ENCODE data around the gene ANXA6. TPM values are rescaled to one million over a fixed set of nuclear protein-coding genes. Genes with fewer than 3 reads are reported as not detected.

Gene ANXA6
- total and polyA plus RNA-seq, 2 donors (not counting 1 experiment from before 2014, with no cell fraction given) = 136 to 300 TPM

DNA sequence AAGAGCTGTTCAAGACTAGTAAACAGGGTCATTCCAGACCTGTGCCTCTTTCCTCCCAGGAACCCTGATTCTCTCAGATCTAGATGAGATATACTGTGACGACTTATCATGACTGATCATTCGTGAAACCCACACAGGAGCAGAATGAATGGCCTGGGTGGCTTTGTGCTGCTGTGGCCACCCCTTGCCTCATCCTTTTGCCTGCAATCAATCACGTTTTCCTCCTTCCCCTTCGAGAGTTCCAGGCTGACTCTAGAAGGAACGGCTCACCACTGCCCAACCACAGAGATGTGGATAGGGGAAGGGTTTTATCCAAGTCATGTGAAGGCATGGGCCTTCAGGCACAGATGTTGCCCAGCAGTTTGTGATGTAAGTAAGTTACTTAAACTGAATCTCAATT, 5.8 kb downstream of the ANXA6 start:
- H3K36me3 ChIP-seq (replicated peaks in 1 of 2; ENCODE audit: control extremely low read depth in 1 of 2, control insufficient read depth in 1 of 2, extremely low read depth in 1 of 2, insufficient read depth in 2 of 2, low read length in 1 of 2) = peaks cover 1 to 59% of the 10 kb centered on the region in 2 experiments
- Mint-ChIP-seq H3K27ac (peak overlapping the region; percentile 93), H3K27me3 (no peaks in the 10 kb centered on the region), H3K4me3 (peak overlapping the region; percentile 69), H3K4me1 (peaks cover 97% of the 10 kb centered on the region), H3K9me3 (ENCODE audit: insufficient read depth) (no peaks in the 10 kb centered on the region)
- H3K79me2 ChIP-seq (ENCODE audit: control insufficient read depth, insufficient read depth, low read length) = peaks cover 100% of the 10 kb centered on the region
- peak overlapping the region; percentile 74 to 91 for H3K27ac ChIP-seq (ENCODE audit: low read length in 2 of 2)
- DNase-seq = peak; percentile 39
- peaks cover 23% of the 10 kb centered on the region for H4K20me1 ChIP-seq (ENCODE audit: control insufficient read depth, insufficient read depth, low read length, poor library complexity, severe bottlenecking)
- no peaks in the 10 kb centered on the region for H3K27me3 ChIP-seq (replicated peaks in 1 of 4; ENCODE audit: control extremely low read depth in 1 of 4, control insufficient read depth in 3 of 4, insufficient read depth in 4 of 4, low read length in 3 of 4)
- ChIA-PET CTCF (interaction anchor here (2.1 to 46.2 kb wide), 2 partner anchors 13 to 24 kb away, joined by 10 to 1701 read pairs; no protein-coding TSS in a partner anchor), POLR2A (interaction anchor here (2.1 kb wide), 1 partner anchor 10 kb away, joined by 15 read pairs; no protein-coding TSS in a partner anchor)
- no peak for TF ChIP-seq EZH2 (IDR thresholded peaks at IDR 0.05; ENCODE audit: borderline replicate concordance, insufficient read depth, low read depth, low read length, poor library complexity, severe bottlenecking)
- TF ChIP-seq, protein P1, sequence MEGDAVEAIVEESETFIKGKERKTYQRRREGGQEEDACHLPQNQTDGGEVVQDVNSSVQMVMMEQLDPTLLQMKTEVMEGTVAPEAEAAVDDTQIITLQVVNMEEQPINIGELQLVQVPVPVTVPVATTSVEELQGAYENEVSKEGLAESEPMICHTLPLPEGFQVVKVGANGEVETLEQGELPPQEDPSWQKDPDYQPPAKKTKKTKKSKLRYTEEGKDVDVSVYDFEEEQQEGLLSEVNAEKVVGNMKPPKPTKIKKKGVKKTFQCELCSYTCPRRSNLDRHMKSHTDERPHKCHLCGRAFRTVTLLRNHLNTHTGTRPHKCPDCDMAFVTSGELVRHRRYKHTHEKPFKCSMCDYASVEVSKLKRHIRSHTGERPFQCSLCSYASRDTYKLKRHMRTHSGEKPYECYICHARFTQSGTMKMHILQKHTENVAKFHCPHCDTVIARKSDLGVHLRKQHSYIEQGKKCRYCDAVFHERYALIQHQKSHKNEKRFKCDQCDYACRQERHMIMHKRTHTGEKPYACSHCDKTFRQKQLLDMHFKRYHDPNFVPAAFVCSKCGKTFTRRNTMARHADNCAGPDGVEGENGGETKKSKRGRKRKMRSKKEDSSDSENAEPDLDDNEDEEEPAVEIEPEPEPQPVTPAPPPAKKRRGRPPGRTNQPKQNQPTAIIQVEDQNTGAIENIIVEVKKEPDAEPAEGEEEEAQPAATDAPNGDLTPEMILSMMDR (IDR thresholded peaks at IDR 0.05) = no peak
- H3K9me3 ChIP-seq (ENCODE audit: control extremely low read depth in 1 of 3, control insufficient read depth in 2 of 3, insufficient read depth in 1 of 3, low read length in 2 of 3) = no peaks in the 10 kb centered on the region
- H3K4me3 ChIP-seq (ENCODE audit: control extremely low read depth in 1 of 5, extremely low read depth in 1 of 5, insufficient read depth in 1 of 5, low read depth in 2 of 5, low read length in 4 of 5) = peak overlapping the region in 1 of 5 experiments; percentile 22
- WGBS (ENCODE audit: insufficient coverage) = 10% methylated on average over 2 of the region's 5 CpGs
- H3K4me2 ChIP-seq (replicated peaks; ENCODE audit: low read depth, low read length, poor library complexity, severe bottlenecking) = peak overlapping the region; percentile 92
- H3K4me1 ChIP-seq (ENCODE audit: control insufficient read depth in 2 of 2, insufficient read depth in 2 of 2, low read length in 2 of 2) = peaks cover 100% of the 10 kb centered on the region in 2 donors
- H2AFZ ChIP-seq (ENCODE audit: insufficient read depth, low read depth, low read length, poor library complexity, severe bottlenecking) = peak overlapping the region; percentile 25
- peak overlapping the region; percentile 31 for H3K9ac ChIP-seq (ENCODE audit: low read length)
- no peak for ATAC-seq (ENCODE audit: low read depth)
- intact Hi-C loops (cut with micrococcal nuclease) = no loop called here

GRCh38 chr5:151151263-151151660, 6.3 kb downstream of the ANXA6 start:
- 13% methylated on average over 2 of the region's 2 CpGs for WGBS (ENCODE audit: insufficient coverage)
- Mint-ChIP-seq H3K27me3 (no peaks in the 10 kb centered on the region), H3K4me1 (peaks cover 97% of the 10 kb centered on the region), H3K9me3 (ENCODE audit: insufficient read depth) (no peaks in the 10 kb centered on the region), H3K4me3 (peak overlapping the region; percentile 69), H3K27ac (peak overlapping the region; percentile 93)
- CTCF ChIA-PET = interaction anchor here (2.0 to 48.0 kb wide), 4 partner anchors 0 to 99 kb away, joined by 11 to 1701 read pairs (median 856); partner anchors contain the start of gene ANXA6
- Histone ChIP-seq H2AFZ (ENCODE audit: insufficient read depth, low read depth, low read length, poor library complexity, severe bottlenecking) (peak overlapping the region; percentile 17), H3K4me3 (ENCODE audit: control extremely low read depth in 1 of 5, extremely low read depth in 1 of 5, insufficient read depth in 1 of 5, low read depth in 2 of 5, low read length in 4 of 5) (peak overlapping the region in 1 of 5 experiments; percentile 22), H4K20me1 (ENCODE audit: control insufficient read depth, insufficient read depth, low read length, poor library complexity, severe bottlenecking) (peaks cover 23% of the 10 kb centered on the region), H3K36me3 (replicated peaks in 1 of 2; ENCODE audit: control extremely low read depth in 1 of 2, control insufficient read depth in 1 of 2, extremely low read depth in 1 of 2, insufficient read depth in 2 of 2, low read length in 1 of 2) (peaks cover 1 to 65% of the 10 kb centered on the region in 2 experiments), H3K4me1 (ENCODE audit: control insufficient read depth in 2 of 2, insufficient read depth in 2 of 2, low read length in 2 of 2) (peaks cover 100% of the 10 kb centered on the region in 2 donors), H3K9ac (ENCODE audit: low read length) (peak overlapping the region; percentile 31), H3K4me2 (replicated peaks; ENCODE audit: low read depth, low read length, poor library complexity, severe bottlenecking) (peak overlapping the region; percentile 92), H3K27me3 (replicated peaks in 1 of 4; ENCODE audit: control extremely low read depth in 1 of 4, control insufficient read depth in 3 of 4, insufficient read depth in 4 of 4, low read length in 3 of 4) (no peaks in the 10 kb centered on the region), H3K9me3 (ENCODE audit: control extremely low read depth in 1 of 3, control insufficient read depth in 2 of 3, insufficient read depth in 1 of 3, low read length in 2 of 3) (no peaks in the 10 kb centered on the region), H3K79me2 (ENCODE audit: control insufficient read depth, insufficient read depth, low read length) (peaks cover 100% of the 10 kb centered on the region), H3K27ac (ENCODE audit: low read length in 2 of 2) (peak overlapping the region; percentile 74 to 91)
- intact Hi-C loops (cut with micrococcal nuclease) = no loop called here
- TF ChIP-seq EZH2 (IDR thresholded peaks at IDR 0.05; ENCODE audit: borderline replicate concordance, insufficient read depth, low read depth, low read length, poor library complexity, severe bottlenecking) = no peak
- TF ChIP-seq, protein P1 (IDR thresholded peaks at IDR 0.05) = no peak
- ATAC-seq (ENCODE audit: low read depth) (no peak), DNase-seq (no peak)
- POLR2A ChIA-PET = interaction anchor here (0.9 to 2.1 kb wide), 2 partner anchors 9 to 13 kb away, joined by 3 to 15 read pairs; no protein-coding TSS in a partner anchor

Data from B cell (primary cell).